Activated CD4-positive, alpha-beta memory T cell treated with anti-CD3 and anti-CD28 coated beads, Interleukin-2, amount 10 ng/mL, durations not matched to agents 7 days and 5 days (primary cell): ENCODE data around the gene PRDX6. TPM values are rescaled to one million over a fixed set of nuclear protein-coding genes. Genes with fewer than 3 reads are reported as not detected.

Experiments used
- total RNA-seq, 2 experiments: library from RNA; stranded (reverse); gene quantifications; one replicate each; pipeline ENCODE4 v1.2.3, GENCODE V29; 2021

Gene PRDX6
- total RNA-seq, 2 experiments from 2014 or later, result 105 to 109 TPM

Other genes starting within 250 kb of the PRDX6 start
- gene SLC9C2, start 125.7 kb downstream of the PRDX6 start, total RNA-seq, result not detected
- not detected for gene TEX50, start 158.0 kb downstream of the PRDX6 start, total RNA-seq
- gene ANKRD45, start 192.5 kb downstream of the PRDX6 start, total RNA-seq, result not detected
- gene KLHL20, start 237.6 kb downstream of the PRDX6 start, total RNA-seq, result 10 to 100 TPM; 17.7 to 18.9 TPM